Endothelial cell (in vitro differentiated cells): ENCODE results near the gene LRFN2. TPM values are rescaled to one million over a fixed set of nuclear protein-coding genes. Genes with fewer than 3 reads are reported as not detected.

Experiments used
- DNase-seq: peaks from one replicate; pipeline ENCODE4 v3.0.0; 2021; ENCODE audit warnings: low spot score
- H3K27ac Mint-ChIP-seq: one replicate; pipeline ENCODE4 v1.8.0; 2021; ENCODE audit warnings: mixed read lengths, inconsistent platforms; ENCODE audit not compliant: unreplicated experiment
- H3K27me3 Mint-ChIP-seq: one replicate; pipeline ENCODE4 v1.8.0; 2021; ENCODE audit warnings: mild to moderate bottlenecking, moderate library complexity, mixed read lengths, inconsistent platforms; ENCODE audit not compliant: unreplicated experiment
- H3K36me3 Mint-ChIP-seq: one replicate; pipeline ENCODE4 v1.8.0; 2021; ENCODE audit warnings: mild to moderate bottlenecking, low read depth, mixed read lengths, inconsistent platforms; ENCODE audit not compliant: unreplicated experiment
- H3K4me1 Mint-ChIP-seq: one replicate; pipeline ENCODE4 v1.8.0; 2021; ENCODE audit warnings: mild to moderate bottlenecking, mixed read lengths, inconsistent platforms; ENCODE audit not compliant: unreplicated experiment
- H3K4me3 Mint-ChIP-seq: one replicate; pipeline ENCODE4 v1.8.0; 2021; ENCODE audit warnings: mild to moderate bottlenecking, mixed read lengths, inconsistent platforms; ENCODE audit not compliant: unreplicated experiment
- H3K9me3 Mint-ChIP-seq: one replicate; pipeline ENCODE4 v1.8.0; 2021; ENCODE audit warnings: mixed read lengths, inconsistent platforms; ENCODE audit not compliant: unreplicated experiment
- total RNA-seq: library from RNA; stranded (reverse); fragmentation: NEBNext Ultra II Directional; extraction: Animal tissue kit (Norgen Biotek cat#: 25700); gene quantifications from one replicate; pipeline ENCODE4 v1.2.1, GENCODE V29; 2021; ENCODE audit not compliant: unreplicated experiment
- TF ChIP-seq, protein P1 (sequence below): fragments of 200-600 bp; sonication (generic); IDR thresholded peaks from one replicate; pipeline ENCODE4 v1.5.0; 2021; ENCODE audit warnings: antibody characterized with exemption; ENCODE audit not compliant: unreplicated experiment

LRFN2 gene
- total RNA-seq, 1 donor from 2014 or later, result 0.59 TPM

DNA sequence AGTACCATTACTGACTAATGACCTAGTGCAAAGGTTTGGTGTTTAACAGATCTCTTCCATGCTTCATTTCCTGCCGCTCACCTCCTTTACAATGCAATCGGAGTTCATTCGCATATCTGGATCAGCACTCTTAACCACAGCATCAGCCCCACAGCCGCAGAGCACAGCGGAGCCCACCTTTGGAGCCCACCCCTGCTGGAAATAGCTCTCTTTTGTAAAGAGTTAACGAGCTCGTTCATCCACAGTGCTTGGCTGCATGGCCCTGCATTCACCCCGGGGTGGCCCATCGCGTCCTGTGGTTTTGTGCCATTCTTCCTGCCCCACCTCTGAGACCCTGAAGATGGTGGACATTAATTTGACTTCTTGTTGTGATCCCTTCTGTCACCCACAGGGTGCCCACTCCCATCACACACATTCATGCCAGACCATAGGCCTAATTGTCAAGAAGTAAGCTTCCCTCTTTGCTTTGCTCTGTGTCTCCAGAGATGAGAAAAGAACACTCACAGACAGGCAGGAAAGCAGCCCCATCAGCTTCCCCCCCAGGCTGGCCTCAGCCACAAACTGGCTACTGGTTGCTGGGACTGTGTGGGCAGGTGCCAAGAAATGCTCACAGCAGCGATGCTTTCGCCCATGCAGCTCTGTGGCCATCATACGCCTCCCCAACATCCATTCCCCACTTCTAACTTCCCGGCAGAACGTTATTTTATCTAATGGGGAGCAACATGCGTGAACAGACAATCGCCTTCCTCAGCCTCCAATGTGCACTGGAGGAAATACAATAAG lies 167.0 kb downstream of the LRFN2 start:
- TF ChIP-seq, protein P1, sequence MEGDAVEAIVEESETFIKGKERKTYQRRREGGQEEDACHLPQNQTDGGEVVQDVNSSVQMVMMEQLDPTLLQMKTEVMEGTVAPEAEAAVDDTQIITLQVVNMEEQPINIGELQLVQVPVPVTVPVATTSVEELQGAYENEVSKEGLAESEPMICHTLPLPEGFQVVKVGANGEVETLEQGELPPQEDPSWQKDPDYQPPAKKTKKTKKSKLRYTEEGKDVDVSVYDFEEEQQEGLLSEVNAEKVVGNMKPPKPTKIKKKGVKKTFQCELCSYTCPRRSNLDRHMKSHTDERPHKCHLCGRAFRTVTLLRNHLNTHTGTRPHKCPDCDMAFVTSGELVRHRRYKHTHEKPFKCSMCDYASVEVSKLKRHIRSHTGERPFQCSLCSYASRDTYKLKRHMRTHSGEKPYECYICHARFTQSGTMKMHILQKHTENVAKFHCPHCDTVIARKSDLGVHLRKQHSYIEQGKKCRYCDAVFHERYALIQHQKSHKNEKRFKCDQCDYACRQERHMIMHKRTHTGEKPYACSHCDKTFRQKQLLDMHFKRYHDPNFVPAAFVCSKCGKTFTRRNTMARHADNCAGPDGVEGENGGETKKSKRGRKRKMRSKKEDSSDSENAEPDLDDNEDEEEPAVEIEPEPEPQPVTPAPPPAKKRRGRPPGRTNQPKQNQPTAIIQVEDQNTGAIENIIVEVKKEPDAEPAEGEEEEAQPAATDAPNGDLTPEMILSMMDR, result no peak
- DNase-seq, result no peak
- no peaks in the 10 kb centered on the region for H3K36me3 Mint-ChIP-seq
- H3K27me3 Mint-ChIP-seq, result peaks cover 3% of the 10 kb centered on the region
- peaks cover 17% of the 10 kb centered on the region for H3K4me1 Mint-ChIP-seq
- H3K27ac Mint-ChIP-seq, result no peak overlapping the region
- H3K4me3 Mint-ChIP-seq, result no peak overlapping the region
- H3K9me3 Mint-ChIP-seq, result no peaks in the 10 kb centered on the region

DNA sequence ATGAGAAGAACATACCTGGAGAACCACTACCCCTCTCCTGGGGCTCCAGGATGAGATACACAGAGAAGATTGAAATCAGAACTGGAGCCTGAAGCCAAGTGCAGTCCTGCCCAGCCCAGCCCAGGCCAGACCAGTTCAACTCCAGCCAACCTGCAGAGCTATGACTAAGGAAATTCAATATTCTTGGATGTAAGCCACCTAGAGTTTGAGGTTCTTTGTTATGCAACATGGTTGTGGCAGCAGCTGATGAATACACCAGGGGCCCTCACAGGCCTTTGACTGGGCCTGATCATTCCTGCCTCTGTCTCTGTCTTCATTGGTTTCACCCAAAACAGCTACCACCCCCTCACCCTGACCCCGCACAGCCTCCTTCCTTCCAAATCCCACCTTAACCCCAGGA lies 167.8 kb downstream of the LRFN2 start:
- Mint-ChIP-seq H3K36me3 (no peaks in the 10 kb centered on the region), H3K9me3 (no peaks in the 10 kb centered on the region), H3K4me1 (peaks cover 17% of the 10 kb centered on the region), H3K27me3 (peaks cover 3% of the 10 kb centered on the region), H3K4me3 (no peak overlapping the region), H3K27ac (no peak overlapping the region)
- TF ChIP-seq, protein P1, result no peak
- no peak for DNase-seq

DNA sequence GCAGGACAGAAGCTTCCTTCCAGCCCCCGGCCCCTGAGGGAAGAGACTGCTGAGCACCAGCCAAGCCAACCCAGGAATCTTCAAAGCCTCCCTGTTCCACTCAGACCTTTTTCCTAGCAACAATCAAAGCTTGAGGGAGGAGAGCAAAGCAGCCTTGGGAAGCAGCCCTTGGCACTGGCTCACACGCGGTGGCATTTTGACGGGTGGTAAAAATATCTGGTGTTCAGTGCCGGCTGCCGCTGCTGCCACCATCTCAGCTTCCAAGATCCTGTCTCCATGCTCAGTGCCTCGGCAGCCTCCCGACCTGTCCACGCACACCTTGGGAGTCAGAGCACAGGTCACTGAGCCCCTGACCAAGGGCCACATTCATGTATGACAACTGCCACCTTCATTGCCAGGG lies 170.1 kb downstream of the LRFN2 start:
- Mint-ChIP-seq H3K36me3 (no peaks in the 10 kb centered on the region), H3K9me3 (no peaks in the 10 kb centered on the region), H3K27me3 (peaks cover 5% of the 10 kb centered on the region), H3K27ac (no peak overlapping the region), H3K4me3 (no peak overlapping the region), H3K4me1 (peaks cover 17% of the 10 kb centered on the region)
- TF ChIP-seq, protein P1, result no peak
- DNase-seq, result no peak

DNA sequence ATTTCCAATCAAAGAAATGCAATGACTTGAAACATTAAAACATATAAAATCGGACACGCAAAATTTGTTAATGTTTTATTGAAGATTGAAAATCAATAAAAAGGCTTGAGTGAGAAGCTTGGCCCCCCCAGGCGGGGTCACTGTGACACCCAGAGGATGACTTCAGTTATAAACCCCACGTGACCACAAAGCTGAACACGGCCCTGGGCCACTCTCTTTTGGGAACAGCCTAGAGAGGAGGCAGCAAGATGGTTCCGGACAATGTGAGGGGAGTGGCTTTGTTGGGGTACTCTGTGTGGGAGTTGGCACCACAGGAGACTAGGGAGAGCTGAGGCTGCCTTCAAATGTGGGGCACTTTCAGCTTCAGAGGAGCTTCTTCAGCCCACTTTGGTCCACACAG lies 172.5 kb downstream of the LRFN2 start:
- Mint-ChIP-seq H3K36me3 (no peaks in the 10 kb centered on the region), H3K27ac (no peak overlapping the region), H3K4me3 (no peak overlapping the region), H3K4me1 (peaks cover 2% of the 10 kb centered on the region), H3K27me3 (peaks cover 7% of the 10 kb centered on the region), H3K9me3 (no peaks in the 10 kb centered on the region)
- TF ChIP-seq, protein P1, result no peak
- no peak for DNase-seq

DNA sequence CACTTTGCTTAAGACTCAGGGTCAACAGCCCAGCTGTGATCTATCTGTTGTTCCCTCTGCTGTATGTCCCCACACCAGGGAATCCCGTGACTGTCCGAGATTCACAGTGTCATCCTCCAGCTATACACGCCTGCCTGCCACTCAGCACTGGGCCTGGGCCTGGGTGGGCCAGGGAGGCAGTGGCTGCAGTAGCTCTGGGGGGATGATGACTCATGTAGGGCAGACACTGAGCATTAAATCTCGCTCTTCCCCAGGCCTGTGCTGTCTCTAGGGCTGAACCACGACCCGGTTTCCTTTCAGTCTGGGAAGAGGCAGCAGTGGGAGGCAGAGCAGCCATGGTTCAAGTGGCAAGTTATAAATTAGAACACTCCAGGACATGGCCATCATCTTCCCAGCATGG lies 173.9 kb downstream of the LRFN2 start:
- no peak overlapping the region for H3K4me3 Mint-ChIP-seq

More for the DNA sequence above, 173.9 kb downstream of the LRFN2 start:
- DNase-seq, result no peak
- Mint-ChIP-seq H3K27me3 (peaks cover 7% of the 10 kb centered on the region), H3K4me1 (no peaks in the 10 kb centered on the region), H3K36me3 (no peaks in the 10 kb centered on the region), H3K9me3 (no peaks in the 10 kb centered on the region), H3K27ac (no peak overlapping the region)
- TF ChIP-seq, protein P1, result no peak
